ENCODE measurements around the gene CDK5R2. TPM values are rescaled to one million over a fixed set of nuclear protein-coding genes. Genes with fewer than 3 reads are reported as not detected.

Gene CDK5R2
- total RNA-seq, 1 experiment from 2014 or later, result 0.17 TPM

GRCh38 chr2:218961229-218961628 lies 1.8 kb downstream of the CDK5R2 start:
- Histone ChIP-seq H3K9me2 (ENCODE audit: insufficient read depth) (no peaks in the 10 kb centered on the region), H3K36me3 (ENCODE audit: low read depth) (no peaks in the 10 kb centered on the region), H3K27ac (no peak overlapping the region), H3K4me3 (no peak overlapping the region), H3K4me2 (no peak overlapping the region), H2AFZ (no peak overlapping the region), H3K9me3 (ENCODE audit: insufficient read depth, low read depth) (no peaks in the 10 kb centered on the region), H3K79me2 (ENCODE audit: low read depth) (no peaks in the 10 kb centered on the region), H3K4me1 (replicated peaks; ENCODE audit: insufficient read depth) (peaks cover 17% of the 10 kb centered on the region), H4K20me1 (ENCODE audit: insufficient read depth) (no peaks in the 10 kb centered on the region), H3F3A (ENCODE audit: insufficient read depth, low read depth) (peaks cover 19% of the 10 kb centered on the region; the same call in 1 of the 2 replicates), H3K27me3 (ENCODE audit: insufficient read depth, low read depth) (no peaks in the 10 kb centered on the region)
- TF ChIP-seq CTCF (conservative IDR thresholded peaks at IDR 0.05) (no peak), EZH2 (IDR thresholded peaks at IDR 0.05; ENCODE audit: low read depth) (no peak)
- ChIA-PET POLR2A (ENCODE audit: unreplicated experiment) (no interaction called here), CTCF (no interaction called here)
- intact Hi-C loops (cut with micrococcal nuclease; ENCODE audit: unreplicated experiment), result no loop called here
- BruUV-seq (replicated peaks), result no TSS peak
- DNase-seq, result no peak

GRCh38 chr2:218961651-218962570 lies 2.4 kb downstream of the CDK5R2 start:
- H3F3A ChIP-seq (ENCODE audit: insufficient read depth, low read depth), result peaks cover 19% of the 10 kb centered on the region; the same call in 1 of the 2 replicates
- no peak overlapping the region for H3K4me3 ChIP-seq
- no peak overlapping the region for H3K4me2 ChIP-seq
- H3K4me1 ChIP-seq (replicated peaks; ENCODE audit: insufficient read depth), result peaks cover 17% of the 10 kb centered on the region
- no peaks in the 10 kb centered on the region for H3K9me2 ChIP-seq (ENCODE audit: insufficient read depth)
- no TSS peak for BruUV-seq (replicated peaks)
- TF ChIP-seq CTCF (conservative IDR thresholded peaks at IDR 0.05) (no peak), EZH2 (IDR thresholded peaks at IDR 0.05; ENCODE audit: low read depth) (no peak)
- CTCF ChIA-PET, result no interaction called here
- intact Hi-C loops (cut with micrococcal nuclease; ENCODE audit: unreplicated experiment), result no loop called here
- no peaks in the 10 kb centered on the region for H3K27me3 ChIP-seq (ENCODE audit: insufficient read depth, low read depth)
- no peak overlapping the region for H3K27ac ChIP-seq
- POLR2A ChIA-PET (ENCODE audit: unreplicated experiment), result no interaction called here
- no peaks in the 10 kb centered on the region for H3K9me3 ChIP-seq (ENCODE audit: insufficient read depth, low read depth)
- H2AFZ ChIP-seq, result no peak overlapping the region
- DNase-seq, result no peak
- no peaks in the 10 kb centered on the region for H3K36me3 ChIP-seq (ENCODE audit: low read depth)
- no peaks in the 10 kb centered on the region for H3K79me2 ChIP-seq (ENCODE audit: low read depth)
- no peaks in the 10 kb centered on the region for H4K20me1 ChIP-seq (ENCODE audit: insufficient read depth)

GRCh38 chr2:218962859-218963492 lies 3.5 kb downstream of the CDK5R2 start:
- TF ChIP-seq CTCF (conservative IDR thresholded peaks at IDR 0.05) (no peak), EZH2 (IDR thresholded peaks at IDR 0.05; ENCODE audit: low read depth) (no peak)
- Histone ChIP-seq H3K9me3 (ENCODE audit: insufficient read depth, low read depth) (no peaks in the 10 kb centered on the region), H3K4me2 (no peak overlapping the region), H3K4me1 (replicated peaks; ENCODE audit: insufficient read depth) (peaks cover 17% of the 10 kb centered on the region), H3K27ac (no peak overlapping the region; the same call in 1 of the 2 replicates), H3F3A (ENCODE audit: insufficient read depth, low read depth) (peaks cover 15% of the 10 kb centered on the region; the same call in 1 of the 2 replicates), H4K20me1 (ENCODE audit: insufficient read depth) (no peaks in the 10 kb centered on the region), H3K9me2 (ENCODE audit: insufficient read depth) (no peaks in the 10 kb centered on the region), H2AFZ (no peak overlapping the region), H3K79me2 (ENCODE audit: low read depth) (no peaks in the 10 kb centered on the region), H3K27me3 (ENCODE audit: insufficient read depth, low read depth) (no peaks in the 10 kb centered on the region), H3K4me3 (no peak overlapping the region), H3K36me3 (ENCODE audit: low read depth) (no peaks in the 10 kb centered on the region)
- peak in 1 of 2 experiments; percentile 70 for DNase-seq
- POLR2A ChIA-PET (ENCODE audit: unreplicated experiment), result interaction anchor here (0.6 to 0.7 kb wide), 3 partner anchors 86 to 1301 kb away, joined by 3 to 6 read pairs (median 4); no protein-coding TSS in a partner anchor
- CTCF ChIA-PET, result interaction anchor here (0.6 kb wide), 1 partner anchor 10 kb away, joined by 5 read pairs; no protein-coding TSS in a partner anchor
- intact Hi-C loops (cut with micrococcal nuclease; ENCODE audit: unreplicated experiment), result no loop called here
- BruUV-seq (replicated peaks), result no TSS peak
